HG02884 (cell line): ENCODE data around the gene MED27.
"Not testable (repeated sequence)": the region's sequence is repeated elsewhere in the genome, so short reads cannot be mapped to it uniquely, and the experiment has no call there.

ENCODE experiments used
- ATAC-seq: cut with Tn5 transposase; IDR thresholded peaks from one replicate; pipeline ENCODE4 v1.9.1; 2021; ENCODE audit warnings: mild to moderate bottlenecking, moderate library complexity; ENCODE audit not compliant: unreplicated experiment

MED27 gene

DNA sequence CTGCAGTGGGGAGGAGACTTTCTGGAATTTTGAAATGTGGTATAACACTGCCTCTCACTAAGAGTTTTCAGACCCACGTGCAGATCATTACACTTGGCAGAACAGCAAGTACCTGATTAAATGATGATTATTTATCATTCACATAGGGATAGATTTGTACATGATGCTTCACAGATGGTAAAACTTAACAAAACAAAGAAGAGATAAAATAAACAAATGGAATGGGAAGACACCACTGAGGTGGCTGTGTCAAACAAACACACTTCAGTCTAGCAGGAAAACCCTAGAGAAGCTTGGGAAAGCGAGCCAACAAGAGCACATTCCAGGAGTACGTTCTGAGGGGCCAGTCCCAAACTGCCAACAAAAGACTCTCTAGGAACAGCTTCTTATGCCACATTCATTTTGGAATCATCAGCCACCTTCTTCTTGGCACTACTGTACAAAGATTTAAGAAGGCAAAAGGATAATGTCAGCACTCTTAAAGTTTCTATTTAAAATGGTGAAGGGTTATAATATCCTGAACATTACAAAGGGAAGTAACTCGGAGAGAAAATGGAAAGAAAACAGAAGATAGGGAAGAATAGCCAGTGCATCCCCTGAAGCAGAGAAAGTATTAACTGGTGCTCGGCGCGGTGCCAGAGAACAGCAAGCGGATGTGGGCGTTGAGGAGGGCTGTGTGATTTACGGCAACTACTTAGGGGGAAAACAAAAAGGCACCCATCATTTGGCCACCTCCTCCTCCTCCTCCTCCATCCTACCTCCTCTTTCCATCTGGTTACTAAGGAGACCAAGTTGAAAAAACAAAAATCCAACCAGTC, 1.6 kb downstream of the MED27 start:
- ATAC-seq, result no peak

DNA sequence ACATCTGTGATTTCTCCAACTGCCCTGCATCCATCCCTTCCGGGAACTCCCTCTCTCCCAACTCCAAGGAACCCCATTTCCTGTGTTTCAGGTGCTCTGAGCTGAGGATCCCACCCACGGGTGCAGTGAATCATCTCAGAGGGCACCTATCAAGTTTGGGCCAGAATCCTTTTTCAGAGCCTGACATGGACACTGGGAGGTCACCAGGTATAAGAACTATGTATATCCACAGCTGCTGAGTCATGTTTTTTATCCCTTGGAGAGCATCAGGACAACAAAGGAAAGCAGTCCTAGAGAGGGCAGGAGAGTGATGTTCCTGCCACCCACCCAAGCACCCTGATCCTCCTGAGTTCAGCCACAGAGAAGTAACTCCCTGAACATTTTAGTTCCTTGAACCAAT, 3.8 kb downstream of the MED27 start:
- no peak for ATAC-seq

DNA sequence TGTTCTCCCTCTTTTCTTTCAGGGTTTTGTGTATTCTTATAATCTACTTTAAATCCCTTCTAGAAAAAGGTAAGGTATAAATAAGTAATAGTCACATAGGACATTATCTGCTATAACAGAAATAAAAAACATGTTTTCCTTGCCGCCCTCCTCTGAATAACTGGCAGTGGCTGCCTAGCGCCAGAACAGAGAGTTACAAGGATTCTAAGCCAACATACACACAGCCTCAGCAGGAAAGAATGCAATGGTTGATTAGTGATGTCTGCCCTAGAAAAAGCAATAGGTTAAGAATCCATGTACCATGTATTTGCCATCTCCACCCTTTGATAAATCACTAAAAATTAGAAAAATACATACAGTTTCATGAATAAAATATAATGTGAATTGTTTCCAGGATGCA, 4.9 kb downstream of the MED27 start:
- no peak for ATAC-seq

DNA sequence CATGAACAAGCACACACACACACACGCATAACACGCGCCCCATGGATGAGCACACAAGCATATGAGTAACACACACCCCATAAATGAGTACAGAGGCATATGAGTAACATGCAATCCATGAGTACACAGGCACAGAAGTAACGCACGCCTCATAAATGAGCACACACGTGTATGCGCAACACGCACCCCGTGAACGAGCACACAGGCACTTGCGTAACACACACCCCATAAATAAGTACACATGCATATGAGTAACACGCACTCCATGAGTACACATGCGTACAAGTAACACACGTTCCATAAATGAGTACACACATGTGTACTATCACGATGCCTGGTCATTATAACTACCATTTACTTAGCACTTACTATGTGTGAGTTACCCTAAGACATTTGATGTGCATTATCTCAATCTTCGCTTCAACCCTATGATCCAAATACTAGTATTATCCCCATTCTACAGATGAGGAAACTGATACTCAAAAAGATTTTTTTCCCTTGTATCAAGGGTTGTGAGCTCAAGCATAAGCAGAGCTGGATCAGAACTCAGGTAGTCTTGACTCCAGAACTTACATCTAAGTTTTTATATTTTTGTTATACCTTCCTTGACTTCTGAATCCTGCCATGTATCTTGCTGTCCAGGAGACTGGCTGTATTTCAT, 7.7 kb downstream of the MED27 start:
- ATAC-seq, result no peak

DNA sequence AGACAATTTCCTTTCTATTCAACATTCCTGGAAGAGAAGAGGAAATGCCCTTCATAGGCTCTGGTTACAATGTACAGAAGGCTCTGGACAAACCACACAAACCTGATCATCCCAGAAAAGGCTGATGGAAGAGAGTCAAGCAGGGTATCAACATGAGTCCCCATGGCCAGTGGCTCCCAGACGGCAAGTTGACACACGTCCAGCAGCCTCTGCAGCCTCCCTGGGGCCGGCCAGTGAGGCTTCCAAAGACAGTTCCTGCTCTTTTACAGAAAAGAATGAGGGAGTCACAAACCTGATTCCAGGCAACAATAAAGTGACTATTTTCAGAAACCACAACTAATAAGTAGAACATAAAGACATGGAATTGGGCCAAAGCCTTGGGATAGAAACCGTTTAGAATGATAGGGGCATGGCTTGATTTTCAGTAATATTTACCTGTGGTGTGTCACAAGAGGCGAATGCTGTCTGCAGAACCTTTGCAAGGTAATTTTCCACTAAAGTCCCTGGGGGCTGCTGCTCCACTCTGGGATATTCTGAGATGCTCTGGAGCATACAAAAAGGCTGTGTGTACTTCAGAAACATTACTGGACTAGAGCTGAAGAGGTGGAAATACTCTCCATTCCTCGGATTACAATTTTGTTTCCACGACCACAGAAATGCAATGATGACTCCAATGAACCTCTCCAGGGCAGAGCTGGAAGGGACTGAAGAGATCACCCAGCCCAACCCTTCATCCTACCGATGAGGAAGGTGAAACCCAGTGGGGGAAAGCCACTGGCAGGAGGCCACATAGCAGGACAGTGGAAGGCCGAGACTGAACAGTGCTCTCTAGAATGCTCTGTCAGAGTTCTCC, 10.4 kb downstream of the MED27 start:
- ATAC-seq, result no peak

DNA sequence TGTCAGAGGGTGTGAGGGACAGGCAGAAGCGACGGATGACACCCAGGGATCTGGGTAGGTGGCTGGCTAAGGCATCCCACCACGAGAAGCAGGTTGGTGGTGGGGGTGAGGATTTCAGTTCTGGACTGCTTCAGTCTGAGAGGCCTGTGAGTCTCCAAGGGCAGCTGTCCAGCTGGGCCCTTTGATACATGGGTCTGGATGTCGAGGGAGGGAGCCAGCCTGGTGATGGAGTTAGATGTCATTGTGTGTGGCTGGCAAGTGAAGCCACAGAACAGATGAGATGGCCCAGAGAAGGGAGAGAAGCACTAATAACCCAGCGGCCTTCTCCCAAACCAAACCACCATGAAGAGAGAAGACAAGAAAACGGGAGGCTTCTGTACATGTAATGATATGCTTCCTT, 11.1 kb downstream of the MED27 start:
- no peak for ATAC-seq

DNA sequence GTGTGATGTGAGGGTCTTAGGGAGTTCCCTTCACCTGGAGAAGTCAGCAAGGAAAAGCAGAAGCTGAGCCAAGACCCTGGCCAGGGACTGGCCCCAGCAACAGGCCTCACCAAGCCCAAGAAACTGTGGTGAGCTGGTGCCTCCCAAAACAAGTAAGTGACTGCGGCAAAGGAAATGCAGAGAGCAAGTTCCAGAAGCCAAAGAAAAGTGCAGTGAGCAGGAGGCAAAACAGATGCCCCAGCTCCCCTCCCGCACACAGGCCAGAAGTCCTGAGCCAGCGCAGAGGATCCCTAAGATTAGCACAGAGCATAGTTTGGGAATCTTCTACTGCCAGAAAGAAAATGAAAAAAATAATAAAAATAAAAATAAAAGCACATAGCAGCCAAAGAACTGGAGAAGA, 13.2 kb downstream of the MED27 start:
- ATAC-seq, result no peak

DNA sequence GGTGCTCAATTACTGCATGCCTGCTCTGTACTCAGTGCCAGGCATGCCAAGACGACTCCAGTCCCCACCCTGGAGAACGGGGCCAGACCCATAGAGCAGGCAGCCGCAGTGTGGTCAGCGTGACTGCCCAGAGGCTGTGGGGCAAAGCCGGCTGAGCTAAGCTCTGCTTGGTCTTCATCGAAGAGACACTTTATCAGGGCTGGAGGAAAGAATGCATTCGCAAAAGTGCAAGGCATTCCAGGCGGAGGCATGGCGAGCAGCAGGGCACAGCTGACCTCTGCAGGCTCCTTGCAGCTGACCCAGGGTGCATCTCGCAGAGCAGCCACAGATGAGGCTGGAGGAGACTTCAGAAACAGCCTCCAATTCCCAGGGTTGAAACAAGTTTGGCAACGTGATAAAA, 13.6 kb downstream of the MED27 start:
- no peak for ATAC-seq

DNA sequence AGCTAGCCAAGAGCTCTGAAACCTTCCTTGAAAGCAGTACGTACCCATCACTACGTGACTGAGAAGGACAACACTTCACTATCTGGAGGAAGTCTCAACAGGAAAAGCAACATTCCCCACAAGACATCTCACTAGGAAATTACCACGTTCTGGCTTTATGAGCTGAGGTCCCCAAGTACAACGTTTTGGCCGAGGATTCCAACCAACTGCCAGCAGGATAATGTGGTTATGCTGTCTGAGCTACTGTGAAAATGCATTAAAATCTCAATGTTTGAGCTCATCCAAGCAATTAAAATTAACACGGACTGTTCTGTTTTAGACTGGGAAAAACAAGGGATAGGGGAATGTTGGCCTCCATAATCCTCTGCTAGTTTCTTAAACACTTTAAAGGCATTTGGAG, 16.4 kb downstream of the MED27 start:
- no peak for ATAC-seq

DNA sequence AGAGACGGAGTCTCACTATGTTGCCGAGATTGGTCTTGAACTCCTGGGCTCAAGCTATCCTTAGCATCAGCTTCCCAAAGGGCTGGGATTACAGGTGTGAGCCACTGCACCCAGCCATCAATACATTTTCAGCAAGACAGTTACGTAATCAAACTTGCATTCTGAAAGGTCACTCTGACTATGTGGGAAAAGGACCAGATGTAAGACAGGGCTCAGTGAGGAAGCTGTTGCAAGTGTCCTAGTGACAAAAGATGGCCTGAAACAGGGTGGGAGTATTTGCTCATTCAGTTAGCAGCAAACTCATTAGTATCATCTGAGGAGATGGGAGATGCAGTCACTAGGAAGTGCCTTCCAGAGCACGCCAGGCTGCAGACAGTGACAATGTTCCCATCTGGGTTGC, 16.9 kb downstream of the MED27 start:
- ATAC-seq, result no peak

DNA sequence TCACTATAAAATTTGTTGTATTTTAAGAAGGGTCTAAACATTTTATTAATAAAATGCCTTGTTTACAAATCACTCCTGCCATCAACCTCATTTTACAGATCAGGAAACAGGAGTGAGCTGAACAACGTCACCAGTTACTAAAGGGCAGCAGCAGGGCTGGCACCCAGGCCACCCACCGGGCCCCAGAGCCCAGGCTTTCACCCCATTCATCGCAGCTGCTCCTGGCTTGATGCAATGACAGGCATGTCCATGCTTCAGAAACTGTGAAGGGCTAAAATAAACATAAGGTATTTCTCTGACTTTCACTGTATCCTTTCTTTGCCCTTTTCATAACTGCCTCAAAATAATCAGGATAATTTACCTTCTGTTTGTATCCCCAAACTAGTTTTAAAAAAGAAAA, 18.1 kb downstream of the MED27 start:
- ATAC-seq, result no peak

DNA sequence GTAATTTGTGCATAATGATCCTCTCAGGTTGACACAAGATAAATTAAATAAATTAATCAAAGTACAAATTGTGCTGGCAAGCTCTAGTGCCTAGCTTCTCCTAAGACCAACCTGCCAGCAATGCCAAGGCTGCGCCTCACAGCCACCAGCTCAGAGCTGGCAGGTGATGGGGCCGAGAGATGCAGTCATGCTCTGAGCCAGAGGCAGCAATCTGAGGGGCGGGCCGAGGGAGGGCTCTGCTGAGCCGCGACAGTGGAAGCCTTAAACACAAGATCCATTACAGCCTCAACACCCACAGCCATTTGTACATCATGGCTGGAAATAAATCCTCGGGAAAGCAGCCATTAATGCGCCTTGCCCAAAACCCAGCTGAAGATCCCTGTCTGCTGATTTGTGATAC, 20.3 kb downstream of the MED27 start:
- ATAC-seq, result no peak

DNA sequence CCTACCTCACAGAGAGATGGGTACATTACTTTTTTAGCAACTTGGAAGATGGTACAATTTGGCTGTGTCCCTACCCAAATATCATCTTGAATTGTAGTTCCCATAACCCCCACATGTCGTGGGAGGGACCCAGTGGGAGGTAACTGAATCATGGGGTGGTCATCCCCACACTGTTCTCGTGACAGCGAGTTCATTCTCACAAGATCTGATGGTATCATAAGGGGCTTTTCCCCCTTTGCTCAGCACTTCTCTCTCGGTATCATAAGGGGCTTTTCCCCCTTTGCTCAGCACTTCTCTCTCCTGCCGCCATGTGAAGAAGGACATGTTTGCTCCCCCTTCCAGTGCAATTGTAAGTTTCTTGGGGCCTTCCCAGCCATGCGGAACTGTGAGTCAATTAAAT, 21.4 kb downstream of the MED27 start:
- ATAC-seq, result not testable (repeated sequence)

DNA sequence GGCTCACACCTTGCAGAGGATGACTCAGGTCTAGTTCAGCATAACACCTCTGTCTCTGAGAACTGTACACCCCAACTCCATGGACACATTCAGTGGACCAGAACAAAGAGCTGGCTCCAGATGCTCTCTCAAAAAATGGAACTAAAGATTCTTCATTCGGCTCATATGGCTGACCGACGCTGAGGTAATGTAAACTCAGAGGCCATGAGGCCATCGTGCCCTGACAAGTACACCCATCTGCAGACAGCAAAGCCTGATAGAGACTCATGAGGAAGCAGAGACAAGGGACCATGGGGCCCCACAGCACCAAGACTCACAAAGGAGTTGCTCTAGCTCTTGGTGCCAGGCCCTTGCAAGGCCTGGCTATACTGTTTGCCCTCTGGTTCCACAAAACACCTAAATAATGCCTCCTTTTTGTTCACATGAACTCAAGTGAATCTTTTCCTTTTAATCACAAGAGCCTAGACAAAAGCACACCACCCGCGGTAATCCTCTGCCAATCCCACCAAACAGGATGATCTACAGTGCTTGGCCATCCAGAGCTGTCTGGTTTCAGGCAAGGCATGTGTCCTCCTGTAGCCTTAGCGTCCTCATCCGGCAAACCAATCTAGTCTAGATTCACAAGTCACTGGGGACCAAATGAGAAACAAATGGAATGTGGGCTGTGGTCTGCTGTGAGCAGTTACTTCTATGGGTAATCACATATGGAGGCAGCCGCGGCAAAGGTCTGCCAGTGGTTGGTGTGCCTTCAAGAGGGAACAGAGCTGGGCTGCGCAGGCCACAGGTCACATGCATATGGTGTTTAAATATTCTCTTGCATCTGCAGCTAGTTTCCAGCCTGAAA, 22.7 kb downstream of the MED27 start:
- no peak for ATAC-seq

DNA sequence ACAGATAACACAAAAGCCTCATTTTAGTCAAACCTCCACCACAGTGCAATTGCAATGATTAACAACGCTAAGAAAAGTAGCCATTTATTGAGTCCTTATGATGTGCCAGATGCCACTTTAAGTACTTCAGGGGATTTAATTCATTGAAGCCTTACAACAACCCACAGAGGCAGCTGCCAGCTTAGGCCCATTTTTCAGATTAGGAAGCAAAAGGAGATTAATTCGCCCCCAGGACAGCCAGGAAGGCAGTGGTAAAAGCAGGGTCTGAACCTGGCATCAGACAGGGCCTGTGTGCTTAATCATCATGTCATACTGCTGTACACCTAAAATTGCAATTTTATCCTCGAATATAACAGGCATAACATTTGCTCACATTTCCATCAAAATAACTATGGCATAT, 23.9 kb downstream of the MED27 start:
- no peak for ATAC-seq

DNA sequence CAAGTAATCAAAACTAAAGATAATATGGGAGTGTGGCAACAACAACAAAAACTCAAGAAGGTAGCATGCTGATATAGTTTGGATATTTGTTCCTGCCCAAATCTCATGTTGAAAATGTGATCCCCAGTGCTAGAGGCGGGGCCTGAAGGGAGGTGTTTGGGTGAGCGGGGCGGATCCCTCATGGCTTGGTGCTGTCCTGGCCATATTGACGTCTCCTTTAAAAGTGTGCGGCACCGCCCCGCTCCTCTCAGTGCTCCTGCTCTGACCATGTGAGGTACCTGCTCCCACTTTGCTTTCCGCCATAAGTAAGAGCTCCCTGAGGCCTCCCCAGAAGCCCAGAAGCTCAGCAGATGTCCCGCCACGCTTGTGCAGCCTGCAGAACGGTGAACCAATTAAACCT, 25.6 kb downstream of the MED27 start:
- no peak for ATAC-seq

DNA sequence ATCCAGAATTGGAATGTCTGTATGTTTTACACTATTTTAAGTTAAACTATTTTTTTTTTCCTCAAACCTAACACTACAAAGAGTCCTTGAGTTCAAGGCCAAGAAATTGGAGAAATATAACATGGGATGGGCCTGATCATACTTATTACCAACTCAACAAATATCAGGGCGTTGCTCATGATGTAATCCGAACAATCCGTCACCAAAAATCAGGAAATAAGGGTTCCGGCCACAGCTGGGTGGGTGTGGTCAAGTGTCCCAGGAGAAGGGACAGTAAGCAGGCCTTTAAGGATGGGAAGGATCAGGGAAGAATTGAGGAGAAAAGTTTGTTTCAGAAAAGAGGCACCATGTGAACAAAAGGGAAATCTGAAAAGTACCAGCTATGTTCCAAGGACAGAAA, 29.8 kb downstream of the MED27 start:
- no peak for ATAC-seq

DNA sequence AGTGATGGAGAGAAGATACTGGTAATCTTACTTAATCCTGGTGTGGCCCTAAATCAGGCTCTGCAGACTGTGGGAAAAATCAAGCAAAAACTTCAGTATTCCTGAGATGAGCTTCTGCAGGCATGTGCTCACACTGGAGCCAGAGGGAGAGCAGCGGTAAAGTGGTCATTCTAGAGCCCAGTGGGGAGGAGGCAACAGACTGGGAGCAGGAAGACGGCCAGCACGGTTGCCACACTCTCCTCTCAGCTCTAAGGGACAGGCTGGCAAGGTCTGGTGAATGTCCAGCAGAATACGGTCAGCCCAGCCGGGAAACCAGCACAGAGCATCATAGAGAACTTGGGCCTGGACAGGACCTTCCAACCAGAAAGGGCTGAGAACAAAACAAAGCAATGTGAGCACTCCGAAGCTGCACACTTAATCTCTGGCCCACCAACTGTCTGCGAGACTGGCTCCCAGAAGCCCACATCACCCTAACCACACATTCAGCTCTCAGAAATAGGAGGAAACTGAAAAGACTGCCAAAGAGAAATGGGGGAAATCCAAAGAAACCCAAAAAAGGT, 30.3 kb downstream of the MED27 start:
- no peak for ATAC-seq

DNA sequence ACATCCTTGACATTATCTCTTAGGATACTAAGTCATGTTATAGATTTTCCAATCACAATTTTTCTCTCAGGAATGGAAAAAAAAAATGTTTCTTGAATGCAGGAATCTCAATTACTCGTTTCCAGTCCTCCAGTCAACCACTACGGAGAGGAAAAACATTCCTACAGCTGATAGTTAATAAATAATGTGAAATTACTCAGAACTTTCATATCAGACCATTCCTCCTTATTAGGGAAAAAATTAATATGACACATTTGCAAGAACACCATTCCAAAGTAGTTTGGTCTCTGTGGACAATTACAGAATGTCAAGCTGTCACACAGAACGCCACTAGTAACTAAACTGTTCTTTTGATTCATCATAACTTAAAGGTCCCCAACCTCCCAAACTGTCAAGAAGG, 31.5 kb downstream of the MED27 start:
- ATAC-seq, result no peak

DNA sequence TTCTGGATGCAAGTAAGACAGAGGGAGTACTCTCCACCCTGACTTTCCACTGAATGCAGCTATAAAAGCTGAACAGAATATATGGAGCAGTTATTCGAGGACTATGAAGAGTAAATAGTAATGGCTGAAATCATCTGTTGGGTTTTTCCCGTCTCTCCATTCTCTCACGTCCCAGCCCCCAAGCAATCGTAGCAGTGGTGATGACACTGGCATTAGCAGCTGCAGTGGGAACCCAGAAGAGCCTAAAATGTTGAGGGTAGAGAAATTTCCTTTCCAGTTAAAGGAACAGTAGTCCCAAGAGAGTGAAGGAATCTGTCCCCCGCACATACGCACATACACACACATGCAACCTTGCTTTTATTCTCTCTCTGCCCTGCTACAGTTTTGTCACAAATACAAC, 33.2 kb downstream of the MED27 start:
- no peak for ATAC-seq
